DND-41 (cell line): ENCODE measurements around the gene MAPK13.

Source experiments
- ATAC-seq: fragments of 200-7000 bp; cut with Tn5 transposase; 3 replicates; pipeline ENCODE4 v1.9.1; 2021; ENCODE audit warnings: low read depth; ENCODE audit not compliant: insufficient read depth
- DNase-seq: peaks from one replicate; pipeline ENCODE4 v3.0.0-alpha.2; 2020
- H2AFZ ChIP-seq: 2 replicates; pipeline ENCODE4 v1.6.0; 2012; ENCODE audit warnings: low read depth, low read length
- H3K27ac ChIP-seq: 2 replicates; pipeline ENCODE4 v1.5.1; 2012; ENCODE audit warnings: low read length, inconsistent platforms
- H3K27me3 ChIP-seq: fragments of 200-600 bp; sonication (generic); 2 replicates; pipeline ENCODE4 v1.6.0; 2012; ENCODE audit warnings: low read length, mild to moderate bottlenecking, inconsistent platforms; ENCODE audit not compliant: insufficient read depth, poor library complexity
- H3K36me3 ChIP-seq: 2 replicates; pipeline ENCODE4 v1.5.1; 2012; ENCODE audit warnings: low read length, inconsistent platforms; ENCODE audit not compliant: insufficient read depth
- H3K4me1 ChIP-seq: 2 replicates; pipeline ENCODE4 v1.5.1; 2012; ENCODE audit warnings: mild to moderate bottlenecking, low read length; ENCODE audit not compliant: insufficient read depth
- H3K4me2 ChIP-seq: 2 replicates; pipeline ENCODE4 v1.6.0; 2012; ENCODE audit warnings: mild to moderate bottlenecking, moderate library complexity, low read length, inconsistent platforms; ENCODE audit not compliant: insufficient read depth
- H3K4me3 ChIP-seq, 2 experiments: fragments of 200-600 bp in 1 of 2; shearing (Covaris generic) in 1 of 2; 2 replicates each; pipeline ENCODE4 v1.5.1; 2012 to 2016; ENCODE audit warnings: inconsistent platforms in 2 of 2, low read length in 2 of 2, mild to moderate bottlenecking in 2 of 2, low read depth in 1 of 2, moderate library complexity in 1 of 2
- H3K79me2 ChIP-seq: 2 replicates; pipeline ENCODE4 v1.6.0; 2012; ENCODE audit warnings: low read length, inconsistent platforms; ENCODE audit not compliant: insufficient read depth
- H3K9ac ChIP-seq: 2 replicates; pipeline ENCODE4 v1.6.0; 2012; ENCODE audit warnings: low read depth, mild to moderate bottlenecking, inconsistent platforms, low read length, moderate library complexity
- H3K9me3 ChIP-seq: 2 replicates; pipeline ENCODE4 v1.5.1; 2012; ENCODE audit warnings: low read length, moderate library complexity, mild to moderate bottlenecking, inconsistent platforms; ENCODE audit not compliant: insufficient read depth, severe bottlenecking
- H4K20me1 ChIP-seq: 2 replicates; pipeline ENCODE4 v1.6.0; 2012; ENCODE audit warnings: low read length; ENCODE audit not compliant: insufficient read depth
- EZH2 ChIP-seq: IDR thresholded peaks from 3 replicates; pipeline ENCODE4 v1.6.1; 2012; ENCODE audit warnings: borderline replicate concordance, low read depth, mild to moderate bottlenecking, moderate library complexity, low read length, inconsistent platforms; ENCODE audit not compliant: severe bottlenecking
- TF ChIP-seq, protein P1 (sequence below): IDR thresholded peaks from 2 replicates; pipeline ENCODE4 v1.5.1; 2012; ENCODE audit warnings: borderline replicate concordance, low read length, moderate library complexity, mild to moderate bottlenecking; ENCODE audit not compliant: poor library complexity, severe bottlenecking; ENCODE audit errors: extremely low read depth

MAPK13 gene

DNA sequence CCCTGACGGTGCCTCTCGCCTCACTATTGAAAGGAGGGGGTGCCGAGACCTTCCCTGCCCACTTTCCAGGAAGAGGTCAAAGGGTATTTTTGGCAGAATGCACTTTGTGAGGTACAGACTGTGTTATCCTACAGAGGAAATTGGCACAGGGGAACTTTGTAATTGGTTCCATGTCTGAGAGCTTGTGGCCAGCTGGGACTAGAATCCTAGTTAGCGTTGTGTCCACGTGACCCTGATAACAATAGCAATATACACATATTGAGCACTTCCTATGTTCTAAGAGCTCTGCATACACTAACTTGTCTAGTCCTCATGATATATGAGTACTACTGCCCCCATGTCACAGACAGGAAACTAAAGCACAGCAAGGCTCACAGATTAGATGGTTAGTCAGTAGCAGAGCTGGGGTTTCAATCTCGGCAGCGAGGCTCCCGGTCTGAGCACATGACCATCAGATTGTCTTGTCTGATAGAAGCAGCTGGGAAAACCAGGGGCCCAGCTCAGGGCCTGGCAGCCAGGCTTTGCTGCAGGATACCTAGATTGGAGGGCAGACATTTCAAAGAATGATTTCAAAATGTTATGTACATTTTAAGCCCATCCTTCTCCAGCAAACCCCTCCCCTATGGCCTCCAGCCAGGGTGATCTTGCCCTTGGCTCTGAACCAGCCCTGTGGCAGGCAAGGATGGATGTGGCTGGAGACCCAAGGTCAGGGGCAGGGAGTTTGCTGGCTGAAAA is 1.4 kb downstream of the MAPK13 start:
- H3K9ac ChIP-seq = no peak overlapping the region
- H2AFZ ChIP-seq = no peak overlapping the region
- no peaks in the 10 kb centered on the region for H3K4me1 ChIP-seq
- no peak overlapping the region for H3K27ac ChIP-seq
- H3K36me3 ChIP-seq = no peaks in the 10 kb centered on the region
- no peaks in the 10 kb centered on the region for H3K9me3 ChIP-seq
- TF ChIP-seq, protein P1, sequence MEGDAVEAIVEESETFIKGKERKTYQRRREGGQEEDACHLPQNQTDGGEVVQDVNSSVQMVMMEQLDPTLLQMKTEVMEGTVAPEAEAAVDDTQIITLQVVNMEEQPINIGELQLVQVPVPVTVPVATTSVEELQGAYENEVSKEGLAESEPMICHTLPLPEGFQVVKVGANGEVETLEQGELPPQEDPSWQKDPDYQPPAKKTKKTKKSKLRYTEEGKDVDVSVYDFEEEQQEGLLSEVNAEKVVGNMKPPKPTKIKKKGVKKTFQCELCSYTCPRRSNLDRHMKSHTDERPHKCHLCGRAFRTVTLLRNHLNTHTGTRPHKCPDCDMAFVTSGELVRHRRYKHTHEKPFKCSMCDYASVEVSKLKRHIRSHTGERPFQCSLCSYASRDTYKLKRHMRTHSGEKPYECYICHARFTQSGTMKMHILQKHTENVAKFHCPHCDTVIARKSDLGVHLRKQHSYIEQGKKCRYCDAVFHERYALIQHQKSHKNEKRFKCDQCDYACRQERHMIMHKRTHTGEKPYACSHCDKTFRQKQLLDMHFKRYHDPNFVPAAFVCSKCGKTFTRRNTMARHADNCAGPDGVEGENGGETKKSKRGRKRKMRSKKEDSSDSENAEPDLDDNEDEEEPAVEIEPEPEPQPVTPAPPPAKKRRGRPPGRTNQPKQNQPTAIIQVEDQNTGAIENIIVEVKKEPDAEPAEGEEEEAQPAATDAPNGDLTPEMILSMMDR = no peak
- no peak for TF ChIP-seq EZH2
- ATAC-seq = no peak
- no peak overlapping the region for H3K4me2 ChIP-seq
- no peak overlapping the region for H3K4me3 ChIP-seq
- no peaks in the 10 kb centered on the region for H3K79me2 ChIP-seq
- no peaks in the 10 kb centered on the region for H4K20me1 ChIP-seq
- no peak for DNase-seq
- H3K27me3 ChIP-seq = no peaks in the 10 kb centered on the region

DNA sequence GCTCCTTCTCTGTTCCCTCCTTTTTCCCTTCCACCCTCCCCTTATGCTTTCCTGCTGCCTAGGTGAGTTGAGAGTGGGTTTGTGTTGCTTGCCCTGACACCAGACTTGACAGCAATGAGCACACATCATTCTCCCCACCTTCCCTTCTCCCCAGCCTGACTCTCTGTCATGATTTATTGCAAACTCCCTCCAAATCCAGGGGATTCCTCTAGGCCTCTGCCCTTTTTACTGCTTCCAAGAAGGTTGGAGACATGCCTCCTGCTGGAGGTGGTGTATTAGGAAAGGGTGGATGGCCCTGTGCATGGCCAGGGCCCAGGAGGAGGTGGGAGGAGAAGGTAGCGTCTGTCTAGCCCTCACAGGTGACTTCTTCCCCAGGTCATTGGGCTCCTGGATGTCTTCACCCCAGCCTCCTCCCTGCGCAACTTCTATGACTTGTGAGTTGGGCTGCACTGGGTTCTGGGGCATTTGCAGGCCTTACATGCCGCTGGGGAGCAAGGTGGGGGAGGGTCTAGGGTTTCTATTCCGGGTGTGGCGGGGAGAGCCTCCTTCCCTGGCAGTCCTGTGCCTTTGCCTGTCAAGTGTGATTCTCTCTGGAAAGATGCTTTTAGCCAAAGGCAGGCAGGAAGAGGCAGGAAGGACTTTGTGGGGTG is 2.1 kb downstream of the MAPK13 start:
- Histone ChIP-seq H3K9ac (no peak overlapping the region), H3K79me2 (no peaks in the 10 kb centered on the region), H3K27me3 (no peaks in the 10 kb centered on the region), H3K9me3 (no peaks in the 10 kb centered on the region), H3K27ac (no peak overlapping the region), H3K36me3 (no peaks in the 10 kb centered on the region), H3K4me2 (no peak overlapping the region), H2AFZ (no peak overlapping the region), H3K4me3 (no peak overlapping the region), H4K20me1 (no peaks in the 10 kb centered on the region), H3K4me1 (no peaks in the 10 kb centered on the region)
- no peak for TF ChIP-seq EZH2
- TF ChIP-seq, protein P1 = no peak
- ATAC-seq = no peak
- no peak for DNase-seq

DNA sequence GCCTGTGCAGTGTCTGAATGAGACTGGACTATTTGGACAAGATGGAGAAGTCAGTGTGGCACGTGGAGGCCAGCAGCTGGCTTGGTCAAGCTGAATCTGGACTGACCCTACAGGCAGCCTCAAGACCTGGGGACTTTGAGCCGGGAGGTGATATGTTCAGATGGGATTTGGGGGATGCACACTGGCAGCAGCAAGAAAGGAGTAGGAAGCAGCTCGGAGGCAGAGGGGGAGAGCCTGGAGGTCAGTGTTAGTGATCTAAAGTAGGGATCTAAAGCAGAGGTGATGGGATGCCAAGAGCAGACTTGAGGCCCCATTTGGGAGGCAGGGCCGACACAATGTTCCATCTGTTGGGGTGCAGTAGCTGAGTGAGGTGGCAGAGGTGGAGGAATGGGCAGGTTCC is 2.8 kb downstream of the MAPK13 start:
- Histone ChIP-seq H3K4me3 (no peak overlapping the region), H4K20me1 (no peaks in the 10 kb centered on the region), H3K4me1 (no peaks in the 10 kb centered on the region), H3K4me2 (no peak overlapping the region), H3K79me2 (no peaks in the 10 kb centered on the region), H3K9ac (no peak overlapping the region), H3K36me3 (no peaks in the 10 kb centered on the region), H3K27me3 (no peaks in the 10 kb centered on the region), H3K27ac (no peak overlapping the region), H2AFZ (no peak overlapping the region), H3K9me3 (no peaks in the 10 kb centered on the region)
- ATAC-seq = no peak
- TF ChIP-seq, protein P1 = no peak
- TF ChIP-seq EZH2 = no peak
- DNase-seq = no peak
